ENCODE measurements around the gene PRKD2. TPM values are rescaled to one million over a fixed set of nuclear protein-coding genes. Genes with fewer than 3 reads are reported as not detected.

Gene PRKD2
- total and polyA plus RNA-seq, 2 experiments from 2014 or later, result 53.8 to 68.0 TPM

GRCh38 chr19:46715975-46716671 lies 791 bp downstream of the PRKD2 start:
- peaks cover 21% of the 10 kb centered on the region for H3F3A ChIP-seq (replicated peaks; ENCODE audit: low read depth)
- H2AFZ ChIP-seq, result peak overlapping the region; percentile 66
- Mint-ChIP-seq H3K4me1 (peaks cover 28% of the 10 kb centered on the region), H3K4me3 (peak overlapping the region; percentile 97), H3K27ac (peak overlapping the region; percentile 89), H3K36me3 (ENCODE audit: low read depth) (peaks cover 13% of the 10 kb centered on the region), H3K9me3 (no peaks in the 10 kb centered on the region), H3K27me3 (ENCODE audit: insufficient read depth, low read depth, poor library complexity) (peaks cover 19% of the 10 kb centered on the region)
- no peaks in the 10 kb centered on the region for H3K9me2 ChIP-seq (ENCODE audit: insufficient read depth)
- TF ChIP-seq ZNF331 (CRISPR knock-in tag; IDR thresholded peaks at IDR 0.05; ENCODE audit: low read depth) (no peak), CTCF (conservative IDR thresholded peaks at IDR 0.05; ENCODE audit: low read depth in 2 of 2) (peak; percentile 38 to 43), POLR2AphosphoS5 (IDR thresholded peaks at IDR 0.05; ENCODE audit: low read depth) (no peak), STAT1 (IDR thresholded peaks at IDR 0.05; ENCODE audit: unreplicated experiment) (no peak)
- H3K79me2 ChIP-seq (replicated peaks; ENCODE audit: insufficient read depth), result peaks cover 33% of the 10 kb centered on the region
- peaks cover 25% of the 10 kb centered on the region for H3K4me1 ChIP-seq (ENCODE audit: insufficient read depth)
- ATAC-seq (peak; percentile 20), DNase-seq (ENCODE audit: low spot score) (peak; percentile 75)
- no peaks in the 10 kb centered on the region for H3K36me3 ChIP-seq (ENCODE audit: insufficient read depth)
- peaks cover 9% of the 10 kb centered on the region for H4K20me1 ChIP-seq (replicated peaks; ENCODE audit: insufficient read depth)
- H3K27me3 ChIP-seq (ENCODE audit: insufficient read depth), result no peaks in the 10 kb centered on the region
- peak overlapping the region; percentile 97 for H3K4me3 ChIP-seq
- peak overlapping the region; percentile 92 for H3K27ac ChIP-seq (ENCODE audit: low read depth)
- H3K4me2 ChIP-seq, result peak overlapping the region; percentile 77

GRCh38 chr19:46715620-46715974 lies 1.3 kb downstream of the PRKD2 start:
- H4K20me1 ChIP-seq (replicated peaks; ENCODE audit: insufficient read depth), result peaks cover 9% of the 10 kb centered on the region
- H3K79me2 ChIP-seq (replicated peaks; ENCODE audit: insufficient read depth), result peaks cover 33% of the 10 kb centered on the region
- Mint-ChIP-seq H3K27me3 (ENCODE audit: insufficient read depth, low read depth, poor library complexity) (peaks cover 18% of the 10 kb centered on the region), H3K36me3 (ENCODE audit: low read depth) (peaks cover 13% of the 10 kb centered on the region; the same call in 2 of the 3 replicates), H3K27ac (peak overlapping the region; percentile 77), H3K9me3 (no peaks in the 10 kb centered on the region), H3K4me3 (peak overlapping the region; percentile 97), H3K4me1 (peaks cover 32% of the 10 kb centered on the region)
- DNase-seq (ENCODE audit: low spot score) (no peak), ATAC-seq (no peak)
- peaks cover 25% of the 10 kb centered on the region for H3F3A ChIP-seq (replicated peaks; ENCODE audit: low read depth)
- peaks cover 28% of the 10 kb centered on the region for H3K4me1 ChIP-seq (ENCODE audit: insufficient read depth)
- H3K27ac ChIP-seq (ENCODE audit: low read depth), result no peak overlapping the region
- no peak overlapping the region for H2AFZ ChIP-seq
- TF ChIP-seq ZNF462 (CRISPR knock-in tag; IDR thresholded peaks at IDR 0.05), result no peak
- H3K4me3 ChIP-seq, result peak overlapping the region; percentile 97
- no peaks in the 10 kb centered on the region for H3K27me3 ChIP-seq (ENCODE audit: insufficient read depth)
- H3K4me2 ChIP-seq, result peak overlapping the region; percentile 77
- H3K9me2 ChIP-seq (ENCODE audit: insufficient read depth), result no peaks in the 10 kb centered on the region
- H3K36me3 ChIP-seq (ENCODE audit: insufficient read depth), result no peaks in the 10 kb centered on the region
